Stimulated activated CD8-positive, alpha-beta memory T cell treated with anti-CD3 and anti-CD28 coated beads, Interleukin-12 subunit alpha, Interleukin-12 subunit beta, amount 100 ng/mL, for 24 hours (primary cell): ENCODE data around the gene SH2D1B.

Experiments
- DNase-seq: peaks from one replicate; pipeline ENCODE4 v3.0.0-alpha.2; 2020; ENCODE audit errors: extremely low read depth

SH2D1B gene

DNA sequence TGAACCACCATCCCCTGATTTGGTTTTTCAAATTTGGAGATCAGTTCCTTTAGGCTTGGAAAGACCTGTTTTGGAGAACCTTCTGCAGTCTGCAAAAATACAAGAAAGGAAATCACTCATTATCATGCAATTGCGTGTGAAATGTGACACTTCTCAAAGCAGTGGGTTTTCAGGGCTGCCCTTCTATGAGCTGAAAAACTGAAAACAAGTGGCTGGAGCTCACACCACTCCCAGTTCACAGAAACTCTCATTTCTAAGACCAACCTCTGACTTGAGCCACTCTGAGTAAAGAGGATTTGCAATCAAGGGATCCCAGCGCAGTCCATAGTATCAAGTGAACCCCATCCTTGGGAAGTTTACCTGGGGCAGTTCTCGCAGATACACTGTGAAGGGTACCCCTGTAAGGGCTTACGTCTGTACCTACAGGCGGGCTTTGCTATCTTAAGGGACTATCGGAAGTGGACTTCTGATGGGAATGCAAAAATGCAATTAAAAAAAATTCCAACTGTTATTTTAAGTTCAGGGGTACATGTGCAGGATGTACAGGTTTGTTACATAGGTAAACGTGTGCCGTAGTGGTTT, 12.8 kb downstream of the SH2D1B start:
- DNase-seq = no peak

DNA sequence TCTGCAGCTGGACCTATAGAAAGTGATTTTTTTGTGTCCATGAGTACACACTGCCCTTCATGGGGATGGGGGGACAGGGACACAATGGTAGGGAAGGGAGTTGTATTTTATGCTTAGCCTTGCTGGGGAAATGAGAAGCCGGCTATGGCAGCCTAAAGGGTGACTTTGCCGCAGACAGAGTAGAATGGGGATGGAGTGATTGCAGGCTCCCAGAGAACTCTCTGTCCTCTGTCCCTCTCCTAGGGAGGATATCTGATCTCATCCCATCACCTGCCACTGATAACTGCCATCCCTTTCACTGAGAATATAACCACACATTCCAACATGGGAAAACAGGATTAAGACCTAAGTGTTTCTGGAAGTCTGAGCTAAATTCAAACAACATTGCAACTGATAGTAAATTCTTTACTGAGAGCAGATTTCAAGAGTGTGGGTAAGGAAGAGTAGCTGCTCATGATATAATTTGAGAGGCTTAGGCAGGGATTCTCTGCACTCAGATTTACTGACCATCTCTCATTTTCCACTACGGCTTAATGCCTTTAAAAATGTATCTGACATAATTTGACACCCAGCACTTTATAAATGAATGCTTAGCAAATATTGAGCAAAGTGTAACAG, 13.9 kb downstream of the SH2D1B start:
- no peak for DNase-seq

DNA sequence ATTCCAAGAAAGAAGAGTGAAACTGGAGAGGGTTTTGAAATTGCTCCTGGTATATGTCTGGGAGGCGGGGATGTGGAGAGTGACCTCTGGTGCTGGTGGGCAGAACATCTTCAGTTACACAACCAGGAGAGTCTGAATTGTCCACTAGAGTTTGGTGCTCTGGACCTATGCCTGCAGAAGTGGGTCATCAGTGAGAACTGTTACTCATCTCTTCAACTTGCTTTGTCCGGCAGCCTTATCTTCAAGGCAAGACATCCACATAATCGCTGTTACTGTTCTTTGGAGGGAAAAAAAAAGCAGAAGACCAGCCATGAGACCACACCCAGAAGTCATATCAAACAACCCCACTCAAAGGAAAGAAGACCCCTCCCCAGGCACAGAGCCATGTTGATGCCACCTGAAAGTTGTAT, 14.9 kb downstream of the SH2D1B start:
- DNase-seq = no peak

DNA sequence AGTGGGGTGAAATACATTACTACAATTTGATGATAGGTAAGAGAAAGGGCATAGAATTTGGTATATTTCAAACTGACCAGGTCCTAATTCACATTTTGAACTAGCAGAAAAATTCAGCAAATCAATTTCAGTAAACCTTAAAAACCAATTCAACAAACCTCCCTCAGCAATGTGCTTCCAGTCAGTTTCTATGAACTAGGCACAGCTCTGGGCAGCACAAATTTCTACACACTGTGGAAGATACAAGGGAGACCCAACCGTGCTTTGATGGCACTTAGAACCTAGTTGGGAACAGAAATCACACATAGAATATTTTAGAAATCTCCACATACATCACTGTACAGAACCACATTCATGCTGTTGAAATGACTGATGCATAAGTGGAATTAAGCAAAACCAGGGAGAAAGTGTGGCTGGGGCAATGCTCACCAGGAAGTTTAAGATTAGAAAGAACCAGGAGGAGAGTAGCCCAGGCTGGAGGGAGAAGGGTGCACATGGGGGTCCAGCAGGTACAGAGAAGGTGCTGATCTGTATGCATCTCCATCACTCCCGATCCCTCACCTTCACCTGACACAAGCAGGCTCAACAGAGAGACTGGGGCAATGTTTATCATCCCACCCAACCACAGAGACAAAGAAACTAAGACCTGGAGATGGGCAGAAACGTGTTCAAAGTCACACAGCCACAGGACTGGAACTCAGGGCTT, 15.6 kb downstream of the SH2D1B start:
- no peak for DNase-seq

DNA sequence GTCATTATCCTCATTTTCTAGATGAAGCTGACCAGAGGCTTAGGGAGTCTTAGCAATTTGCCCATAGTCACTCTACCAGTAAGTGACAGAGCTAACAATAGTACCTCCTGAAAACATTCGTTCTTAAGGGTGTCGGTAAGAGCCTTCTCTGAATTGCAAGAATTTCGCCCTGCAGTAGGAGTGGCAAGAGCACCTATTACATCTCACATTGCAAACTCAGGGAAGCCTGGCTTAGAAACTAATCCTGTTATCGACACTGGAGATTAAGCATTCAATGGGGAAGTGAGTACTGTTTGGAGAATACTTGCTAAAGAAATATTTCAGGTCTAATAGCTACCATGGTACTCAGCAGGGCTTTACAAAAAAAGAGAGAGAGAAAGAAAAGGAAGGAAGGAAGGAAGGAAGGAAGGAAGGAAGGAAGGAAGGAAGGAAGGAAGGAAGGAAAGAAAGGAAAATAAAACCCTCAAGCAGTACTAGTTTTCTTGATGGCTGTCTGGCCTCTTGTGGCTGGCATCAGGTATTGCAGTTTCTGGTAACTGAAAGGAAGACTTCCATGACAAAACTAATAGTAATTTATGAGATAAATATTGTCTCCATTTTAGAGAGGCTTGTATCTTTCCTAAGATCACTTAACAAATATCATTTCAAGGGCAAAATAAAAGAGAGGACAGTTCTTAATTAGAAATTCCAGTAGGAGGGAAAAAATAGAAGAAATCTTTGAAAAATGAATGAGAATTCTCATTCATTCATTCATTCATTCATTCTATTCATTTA, 20.0 kb downstream of the SH2D1B start:
- no peak for DNase-seq

DNA sequence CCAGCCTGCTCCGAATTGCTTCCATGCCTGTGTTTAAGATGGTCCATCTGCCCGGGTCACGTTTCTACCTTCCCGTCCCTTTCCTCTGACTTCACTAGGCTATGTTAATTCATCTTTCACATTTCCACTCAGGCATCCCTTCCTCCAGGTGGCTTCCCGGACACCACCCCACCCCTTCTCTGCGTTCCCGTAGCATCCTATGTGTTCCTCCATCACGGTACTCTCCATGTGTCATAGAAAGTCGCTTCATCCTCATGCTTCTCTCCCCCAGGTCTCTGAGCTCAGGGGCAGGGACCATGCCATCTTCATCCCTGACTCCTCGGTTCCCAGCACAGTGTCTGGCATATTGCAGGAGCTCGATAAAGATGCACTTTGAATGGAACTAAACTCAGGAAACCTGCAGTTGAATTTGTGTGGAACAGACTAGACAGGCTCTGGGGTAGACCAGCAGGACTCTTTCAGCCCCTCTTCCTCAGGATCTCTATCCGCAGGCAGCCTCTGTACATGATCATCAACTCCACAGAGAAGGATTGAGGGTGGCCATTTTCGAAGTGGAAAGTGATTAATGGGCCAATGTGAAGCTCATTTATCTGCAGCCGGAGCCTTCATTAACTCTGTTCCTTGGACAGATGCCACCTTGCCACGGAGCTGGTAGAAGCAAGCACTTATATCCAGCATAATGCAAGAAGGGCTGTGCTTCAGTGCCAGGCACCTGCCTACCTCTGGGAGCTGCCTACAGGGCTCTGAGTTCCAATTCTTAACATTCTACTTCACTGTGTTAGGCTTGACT, 21.3 kb downstream of the SH2D1B start:
- no peak for DNase-seq

DNA sequence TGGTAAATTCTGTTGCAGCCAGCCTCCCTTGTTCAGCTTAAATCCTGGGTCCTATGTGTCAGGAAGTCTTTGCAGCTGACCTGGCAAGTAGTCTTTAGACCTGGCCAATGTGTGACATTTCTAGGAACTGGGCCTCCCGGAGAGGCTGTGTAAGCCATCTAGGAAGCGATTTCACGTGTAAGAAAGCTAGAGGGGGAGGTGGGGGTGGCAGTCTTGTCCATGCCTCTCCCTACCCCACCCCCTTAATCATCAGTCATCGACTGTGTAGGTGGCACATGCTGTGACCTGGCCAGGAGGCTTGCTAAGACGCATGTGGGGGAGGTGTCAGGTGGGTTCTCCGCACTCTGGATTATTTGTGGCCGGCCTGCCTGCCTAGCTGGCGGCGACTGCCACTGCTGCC, 22.0 kb downstream of the SH2D1B start:
- DNase-seq = no peak

DNA sequence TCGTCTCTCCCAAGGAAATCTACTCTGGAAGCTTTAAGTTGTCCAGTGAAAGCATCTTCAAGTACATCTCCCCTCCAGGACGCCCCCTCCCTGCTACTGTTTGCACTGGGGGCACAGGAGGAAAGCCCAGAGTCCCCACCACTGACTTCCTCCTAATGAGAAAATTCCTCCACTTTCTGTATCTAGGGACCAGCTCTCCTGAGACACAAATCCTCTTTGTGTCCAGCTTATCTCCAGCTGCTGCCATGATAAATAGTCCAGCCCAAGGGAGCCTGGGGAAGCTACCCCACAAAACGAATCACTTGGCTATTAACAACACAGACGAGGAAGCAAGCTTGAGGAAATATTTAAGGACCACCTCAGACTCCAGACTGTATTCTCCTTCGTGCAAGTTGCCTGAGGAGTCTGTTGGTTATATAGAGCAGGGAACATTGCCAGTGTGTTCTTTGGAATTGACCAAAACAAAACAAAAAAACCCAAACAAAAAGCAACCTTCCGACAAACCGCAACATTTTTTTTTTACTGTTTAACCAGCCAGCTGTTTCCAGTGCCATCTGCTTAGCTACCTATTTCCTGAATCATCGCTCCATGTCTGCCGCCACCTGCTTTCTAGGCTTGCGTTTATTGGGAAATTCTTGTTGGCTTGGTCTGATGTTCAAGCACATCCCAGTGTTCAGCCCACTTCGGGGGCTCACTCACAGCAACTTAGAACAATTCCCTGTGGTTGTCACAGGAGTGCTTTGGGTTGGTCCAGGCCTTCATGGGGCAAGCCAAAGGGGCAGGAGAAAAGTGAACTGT, 22.7 kb downstream of the SH2D1B start:
- DNase-seq = no peak

DNA sequence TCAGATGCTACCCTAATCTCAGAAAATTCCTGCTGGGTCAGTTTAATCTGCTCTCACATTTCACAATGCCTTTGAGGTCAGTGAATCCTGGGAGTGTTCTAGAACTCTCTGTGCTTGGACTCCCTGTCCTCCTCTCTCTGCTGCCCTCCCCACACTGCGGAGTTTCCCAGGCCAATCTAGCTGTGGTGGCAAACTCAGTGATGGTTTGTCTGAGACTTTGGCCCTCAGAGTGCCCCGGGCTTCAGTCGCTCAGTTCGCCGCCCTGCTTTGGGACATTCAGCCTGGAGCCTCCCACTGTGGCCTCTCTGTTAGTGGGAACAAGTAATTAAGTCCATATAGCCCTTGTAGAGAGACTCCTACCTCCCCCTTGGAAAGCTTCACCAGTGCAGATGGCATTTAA, 23.3 kb downstream of the SH2D1B start:
- DNase-seq = no peak

DNA sequence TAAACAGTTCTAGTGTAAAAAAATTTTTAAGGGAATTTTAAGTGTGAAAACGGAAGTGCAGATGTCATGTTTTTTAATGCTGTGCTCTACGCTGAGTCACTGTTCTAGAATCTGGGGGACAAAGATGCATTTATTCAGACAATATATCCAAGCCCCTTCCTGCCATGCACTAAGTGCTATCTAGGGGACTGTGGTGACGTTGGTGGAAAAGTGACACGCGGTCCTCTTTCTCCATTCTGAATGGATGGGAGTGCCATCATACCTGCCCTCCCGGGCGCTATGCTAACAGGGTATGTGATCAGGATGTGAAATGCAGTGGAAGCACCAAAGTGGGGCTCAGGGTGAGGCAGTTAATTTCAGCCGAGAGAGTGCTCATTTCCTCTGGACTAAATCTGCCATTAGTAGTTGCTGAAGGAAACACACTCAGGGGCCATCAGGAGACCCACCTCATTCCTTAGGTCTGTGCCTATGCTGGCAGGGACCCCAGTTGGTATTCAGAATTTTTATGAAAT, 23.8 kb downstream of the SH2D1B start:
- no peak for DNase-seq

DNA sequence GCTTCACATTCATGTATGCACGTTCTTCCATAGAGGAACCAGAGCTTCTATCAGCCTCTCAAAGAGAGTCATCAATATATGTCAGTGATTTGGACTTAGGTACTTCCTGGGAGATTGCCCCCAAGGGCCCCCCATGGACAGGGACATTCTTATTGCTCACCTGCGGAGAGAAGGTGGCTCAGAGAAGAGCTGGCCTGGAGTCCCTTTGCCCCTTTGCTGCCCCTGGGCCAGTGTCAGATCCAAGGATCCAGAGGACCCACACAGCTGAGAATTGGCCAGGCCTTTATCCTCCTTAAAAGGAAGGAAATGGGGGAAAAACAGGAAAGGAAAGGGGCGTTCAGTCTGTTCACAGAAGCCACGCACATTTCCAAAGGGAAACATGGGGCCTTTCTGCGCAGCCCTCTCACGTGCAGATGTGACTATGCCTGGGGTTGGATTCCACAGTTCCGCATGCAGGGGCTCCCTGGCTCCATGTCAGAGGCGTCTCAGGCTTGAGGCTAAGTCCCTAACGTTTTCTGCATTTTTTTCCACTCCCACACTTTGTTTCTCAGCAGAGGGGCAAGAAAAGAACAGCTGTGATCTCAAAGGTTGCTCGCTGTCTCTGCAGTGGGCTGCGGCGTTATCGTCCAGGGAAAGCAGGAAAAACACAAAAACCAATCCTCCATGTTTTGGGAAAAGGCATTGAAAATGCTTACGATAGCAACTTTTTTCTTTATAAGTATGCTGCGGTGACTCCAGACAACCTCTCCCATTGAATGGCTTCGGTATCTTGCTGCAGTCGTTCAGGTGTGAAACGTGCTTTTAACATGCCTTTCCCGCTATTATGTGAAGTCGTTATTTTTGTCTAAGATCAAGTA, 24.5 kb downstream of the SH2D1B start:
- no peak for DNase-seq

DNA sequence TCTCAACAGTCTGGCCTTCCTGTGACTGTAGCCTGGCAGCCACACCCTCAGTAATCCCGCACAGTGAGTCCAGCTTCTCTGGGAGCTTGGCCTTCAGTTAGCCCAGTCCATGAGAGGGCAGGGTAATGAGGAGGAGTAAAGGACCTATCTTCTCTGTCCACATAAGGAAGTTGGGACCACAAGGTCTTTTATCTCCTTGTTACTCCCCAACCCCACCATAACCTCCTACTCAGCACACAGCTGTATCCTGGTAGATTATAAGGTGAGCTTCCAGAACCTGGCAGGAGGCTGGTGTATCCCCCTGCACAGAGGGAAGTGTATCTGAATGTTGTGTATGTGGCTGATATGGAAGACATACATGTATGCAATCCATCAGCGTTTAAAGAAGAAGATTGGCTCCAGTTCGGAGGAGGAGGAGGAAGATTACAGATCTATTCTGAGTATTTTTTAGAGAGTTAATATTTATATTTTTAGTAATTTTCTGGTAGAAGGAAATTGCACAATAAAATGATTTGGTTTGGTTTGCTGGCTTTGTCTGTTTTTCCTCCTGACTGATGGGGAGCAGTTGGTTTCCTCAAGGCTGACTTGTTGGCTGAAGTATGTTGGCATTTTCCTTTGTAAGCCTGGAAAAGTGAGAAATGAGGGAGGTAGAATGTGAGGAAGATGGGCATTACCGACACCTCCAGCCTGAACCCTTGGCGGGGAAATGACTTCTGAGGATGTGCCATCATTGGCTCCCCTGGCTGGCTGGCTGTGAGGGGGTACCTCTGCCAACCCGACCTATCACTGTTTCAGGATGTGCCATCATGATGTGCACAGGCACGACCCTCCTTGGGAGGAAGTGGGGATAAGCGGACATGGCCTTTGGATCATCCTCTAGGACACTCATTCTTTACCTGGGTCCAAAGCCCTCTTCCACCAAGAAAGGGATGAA, 25.4 kb downstream of the SH2D1B start:
- DNase-seq = no peak

DNA sequence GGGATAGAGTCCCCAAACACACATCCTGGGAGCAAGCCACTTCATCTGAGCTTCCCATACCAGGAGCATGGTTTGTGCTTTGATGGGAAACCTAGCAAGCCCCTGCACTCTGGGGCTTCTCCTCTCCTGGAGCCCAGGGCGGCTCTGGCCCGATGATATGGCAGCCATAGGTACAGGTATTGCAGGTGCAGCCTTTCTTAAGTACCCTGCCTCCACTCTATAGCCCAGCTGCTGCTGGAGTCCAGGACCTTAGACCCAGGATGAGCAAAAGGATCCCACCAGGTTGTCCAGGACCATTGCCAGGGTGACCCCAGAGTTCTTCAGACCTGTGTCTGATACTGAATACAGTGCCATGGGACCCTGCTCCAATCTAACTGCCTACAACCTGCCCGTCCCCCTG, 26.2 kb downstream of the SH2D1B start:
- no peak for DNase-seq

DNA sequence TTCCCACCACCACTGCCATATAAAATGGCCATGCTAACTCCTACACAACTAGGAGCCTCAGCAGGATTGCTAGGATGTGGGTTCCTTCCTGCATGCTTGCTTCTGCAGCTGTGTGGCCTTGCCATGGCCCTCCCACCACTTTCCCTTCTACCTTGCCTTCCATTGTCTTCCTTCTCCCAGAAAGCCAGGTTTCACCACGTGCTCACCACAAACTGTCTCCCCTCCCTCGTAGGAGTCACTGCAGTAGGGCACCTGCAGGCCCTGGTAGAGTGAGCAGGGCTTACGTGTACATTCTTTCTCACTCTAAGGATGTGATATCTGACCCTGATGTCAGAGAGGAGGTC, 26.7 kb downstream of the SH2D1B start:
- no peak for DNase-seq

DNA sequence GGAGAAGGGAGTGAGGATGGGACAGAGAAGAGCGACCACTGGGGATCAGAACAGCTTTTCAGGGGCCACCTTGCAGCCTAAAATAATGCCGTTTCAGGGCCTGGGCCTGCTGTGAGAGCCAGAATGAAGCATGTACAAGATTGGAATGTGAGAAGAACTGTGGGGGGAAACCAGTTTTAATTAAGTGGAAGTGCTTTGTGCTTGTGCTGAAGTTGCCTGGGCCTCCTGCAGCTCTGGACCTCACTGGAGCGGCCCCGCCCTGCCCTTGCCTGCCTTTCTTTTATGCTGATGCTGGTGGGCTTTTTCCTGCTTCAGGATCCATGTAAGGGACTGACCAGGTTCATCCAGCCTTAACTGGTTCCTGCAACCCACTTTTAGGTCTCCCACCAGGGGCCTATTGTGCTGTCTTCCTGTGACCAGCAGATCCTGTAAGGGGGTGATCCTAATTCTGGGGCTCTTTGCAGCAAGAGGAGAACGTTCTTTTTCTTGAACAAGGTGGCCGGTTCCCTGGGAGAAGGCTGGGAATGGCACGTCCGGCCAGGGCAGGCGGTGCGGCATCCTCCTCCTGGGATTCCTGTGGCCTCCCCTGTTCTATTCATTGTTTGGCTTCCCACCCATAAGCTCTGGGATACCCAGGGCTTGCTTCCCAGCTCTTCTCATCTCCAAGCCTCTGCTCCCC, 27.2 kb downstream of the SH2D1B start:
- DNase-seq = no peak

DNA sequence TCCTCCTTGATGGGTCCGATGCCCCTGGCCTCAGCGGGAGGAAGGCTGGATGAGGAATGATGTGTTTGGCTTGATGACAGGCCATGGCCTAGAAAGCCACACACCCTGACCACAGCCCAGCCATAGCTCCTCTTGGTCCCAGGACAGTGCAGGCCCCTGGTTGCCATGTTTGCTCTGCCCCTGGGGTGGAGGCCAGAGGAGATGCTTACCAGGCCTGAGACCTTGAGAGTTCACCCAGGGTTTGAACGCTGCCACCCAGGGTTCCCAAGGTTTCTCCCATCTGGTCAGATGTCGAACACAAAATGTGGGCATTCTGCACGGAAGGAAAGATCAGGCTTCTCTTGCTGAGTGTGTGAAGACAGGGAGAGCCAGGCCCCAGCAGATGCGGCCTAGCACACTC, 27.8 kb downstream of the SH2D1B start:
- DNase-seq = no peak

DNA sequence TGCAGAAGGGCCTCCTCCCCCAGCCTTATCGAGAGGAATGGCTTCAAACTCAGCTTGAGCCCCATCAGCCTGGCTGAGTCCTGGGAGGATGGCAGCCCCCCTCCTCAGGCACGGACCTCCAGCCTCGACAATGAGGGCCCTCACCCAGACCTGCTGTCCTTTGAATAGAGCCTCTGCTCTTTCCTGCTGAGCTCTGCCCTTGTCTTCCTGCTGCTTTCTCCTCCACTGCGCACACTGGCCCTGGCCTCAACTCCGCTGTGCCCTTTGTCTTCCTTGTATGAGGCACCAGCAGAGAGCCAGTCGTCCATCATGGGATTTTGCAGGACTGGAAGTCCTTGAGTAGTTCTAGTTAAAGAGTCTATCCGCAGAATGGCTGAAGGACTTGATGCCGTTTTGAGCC, 28.4 kb downstream of the SH2D1B start:
- no peak for DNase-seq

DNA sequence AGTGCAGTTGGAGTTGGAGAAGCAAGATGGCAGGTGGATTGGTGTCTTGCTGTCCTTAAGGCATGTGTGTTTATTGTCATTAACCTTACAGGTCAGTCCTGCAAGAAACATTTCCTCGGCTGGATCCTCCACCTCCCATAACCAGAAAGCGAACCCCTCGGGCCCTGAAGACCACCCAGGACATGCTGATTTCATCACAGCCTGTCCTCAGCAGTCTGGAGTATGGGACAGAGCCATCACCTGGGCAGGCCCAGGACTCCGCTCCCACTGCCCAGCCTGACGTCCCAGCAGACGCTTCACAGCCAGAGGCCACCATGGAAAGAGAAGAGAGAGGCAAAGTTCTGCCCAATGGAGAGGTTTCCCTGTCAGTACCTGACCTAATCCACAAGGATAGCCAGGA, 28.8 kb downstream of the SH2D1B start:
- no peak for DNase-seq
